Keratinocyte (primary cell): ENCODE results near the gene U2SURP. TPM values are rescaled to one million over a fixed set of nuclear protein-coding genes. Genes with fewer than 3 reads are reported as not detected.
"Not testable (repeated sequence)": the region's sequence is repeated elsewhere in the genome, so short reads cannot be mapped to it uniquely, and the experiment has no call there.

ENCODE experiments used
- DNase-seq: peaks from one replicate; pipeline ENCODE4 v3.0.0-alpha.2; 2011; ENCODE audit warnings: low read depth, missing footprints, low spot score
- FAIRE-seq: peaks from 2 replicates; lab custom pipeline; 2011; peaks lifted over from hg19 to GRCh38; lab: Jason Lieb, UNC
- H2AFZ ChIP-seq: 2 replicates; pipeline ENCODE4 v1.6.0; 2012; ENCODE audit warnings: low read length, control low read depth, inconsistent platforms; ENCODE audit not compliant: control insufficient read depth
- H3K27ac ChIP-seq: 2 replicates; pipeline ENCODE4 v1.5.1; 2011; ENCODE audit warnings: low read length; ENCODE audit not compliant: control insufficient read depth, insufficient read depth
- H3K27me3 ChIP-seq: 3 replicates; pipeline ENCODE4 v1.6.0; 2011; ENCODE audit warnings: low read length; ENCODE audit not compliant: control insufficient read depth, insufficient read depth; ENCODE audit errors: extremely low read depth
- H3K36me3 ChIP-seq, 2 experiments: 2 replicates in 1 of 2; 3 replicates in 1 of 2; pipeline ENCODE4 v1.5.1; 2011; ENCODE audit warnings: low read length in 2 of 2, mild to moderate bottlenecking in 1 of 2; ENCODE audit not compliant: control insufficient read depth in 2 of 2, insufficient read depth in 2 of 2; ENCODE audit errors: extremely low read depth in 1 of 2
- H3K4me1 ChIP-seq: 3 replicates; pipeline ENCODE4 v1.5.1; 2011; ENCODE audit warnings: low read length; ENCODE audit not compliant: control insufficient read depth, insufficient read depth; ENCODE audit errors: extremely low read depth
- H3K4me2 ChIP-seq: 3 replicates; pipeline ENCODE4 v1.6.0; 2011; ENCODE audit warnings: low read depth, low read length; ENCODE audit not compliant: control insufficient read depth, insufficient read depth; ENCODE audit errors: extremely low read depth
- H3K4me3 ChIP-seq, 3 experiments: fragments of 200-600 bp in 1 of 3; sonication (generic) in 1 of 3; 2 replicates in 2 of 3; 3 replicates in 1 of 3; pipeline ENCODE4 v1.5.1; 2011 to 2016; ENCODE audit warnings: low read length in 3 of 3, mild to moderate bottlenecking in 3 of 3, control low read depth in 2 of 3, inconsistent platforms in 1 of 3, low read depth in 1 of 3, mixed read lengths in 1 of 3, mixed run types in 1 of 3, moderate library complexity in 1 of 3; ENCODE audit not compliant: control insufficient read depth in 2 of 3, insufficient read depth in 2 of 3; ENCODE audit errors: extremely low read depth in 1 of 3
- H3K79me2 ChIP-seq: 2 replicates; pipeline ENCODE4 v1.6.0; 2012; ENCODE audit warnings: low read length; ENCODE audit not compliant: control insufficient read depth, insufficient read depth
- H3K9ac ChIP-seq: 3 replicates; pipeline ENCODE4 v1.6.0; 2011; ENCODE audit warnings: low read length; ENCODE audit not compliant: control insufficient read depth, insufficient read depth; ENCODE audit errors: extremely low read depth
- H3K9me1 ChIP-seq: 3 replicates; pipeline ENCODE4 v1.6.0; 2011; ENCODE audit warnings: low read length; ENCODE audit not compliant: control insufficient read depth, insufficient read depth; ENCODE audit errors: extremely low read depth
- H3K9me3 ChIP-seq: 2 replicates; pipeline ENCODE4 v1.5.1; 2012; ENCODE audit warnings: low read depth, low read length; ENCODE audit not compliant: control insufficient read depth
- H4K20me1 ChIP-seq: 3 replicates; pipeline ENCODE4 v1.6.0; 2011; ENCODE audit warnings: low read length; ENCODE audit not compliant: control insufficient read depth, insufficient read depth; ENCODE audit errors: extremely low read depth
- CTCF ChIP-seq, 3 experiments: IDR thresholded peaks in 1 of 3; conservative IDR thresholded peaks in 1 of 3; optimal IDR thresholded peaks in 1 of 3; 2 replicates in 2 of 3; 3 replicates in 1 of 3; pipeline versions ENCODE3 to v1.5.1; 2011; ENCODE audit warnings: low read length in 3 of 3, mild to moderate bottlenecking in 3 of 3, moderate library complexity in 2 of 3, control low read depth in 1 of 3, inconsistent platforms in 1 of 3; ENCODE audit not compliant: insufficient read depth in 2 of 3; ENCODE audit errors: extremely low read depth in 1 of 3
- EZH2 ChIP-seq: IDR thresholded peaks from one replicate; pipeline ENCODE4 v1.6.1; 2012; ENCODE audit warnings: inconsistent platforms, mild to moderate bottlenecking, low read length, moderate library complexity
- dilution Hi-C: fragments of 300-500 bp; cut with MboI; formaldehyde crosslinking; loops from one replicate; pipeline ENCODE4 v1.7.0; 2020; ENCODE audit warnings: low sequenced_read_pairs; ENCODE audit not compliant: extremely low pct_ligation_motif_present
- polyA plus RNA-seq, 5 experiments: library from polyadenylated mRNA; depleted of rRNA in 3 of 5; stranded (reverse) in 3 of 5; stranded (forward) in 1 of 5; unstranded in 1 of 5; fragments of >200 nt; gene quantifications; 1 replicate in 1 of 5; 2 replicates in 3 of 5; 3 replicates in 1 of 5; pipeline versions ENCODE4 v1.2.1 to v1.2.3, GENCODE V29; 2011 to 2012; ENCODE audit warnings: missing spikeins in 2 of 5, low read depth in 1 of 5, low replicate concordance in 1 of 5

U2SURP gene
- polyA plus RNA-seq, 1 donor (not counting 4 experiments of a cell fraction or from before 2014, with no cell fraction given): 75.9 TPM

- H3K36me3 ChIP-seq: no peaks in the 10 kb centered on the region
- TF ChIP-seq EZH2 (no peak), CTCF (optimal IDR thresholded peaks at IDR 0.05 in 1 of 3, IDR thresholded peaks at IDR 0.05 in 1 of 3, conservative IDR thresholded peaks at IDR 0.05 in 1 of 3; ENCODE audit: extremely low read depth in 1 of 3, insufficient read depth in 2 of 3, low read length in 3 of 3) (peak in 2 of 3 experiments; percentile 41 to 44)
- FAIRE-seq (no peak), DNase-seq (no peak)
- no peaks in the 10 kb centered on the region for H3K9me1 ChIP-seq
- H3K27ac ChIP-seq: no peak overlapping the region
- no peak overlapping the region for H3K4me3 ChIP-seq
- no peak overlapping the region for H2AFZ ChIP-seq
- no peaks in the 10 kb centered on the region for H4K20me1 ChIP-seq
- no peak overlapping the region for H3K4me2 ChIP-seq
- H3K79me2 ChIP-seq: no peaks in the 10 kb centered on the region
- H3K9ac ChIP-seq: no peak overlapping the region
- dilution Hi-C loops: no loop called here
- H3K9me3 ChIP-seq: no peaks in the 10 kb centered on the region
- no peaks in the 10 kb centered on the region for H3K27me3 ChIP-seq
- no peaks in the 10 kb centered on the region for H3K4me1 ChIP-seq
Observed at GRCh38 chr3:142987080-142987700, 14.2 kb upstream of the U2SURP start.

DNA sequence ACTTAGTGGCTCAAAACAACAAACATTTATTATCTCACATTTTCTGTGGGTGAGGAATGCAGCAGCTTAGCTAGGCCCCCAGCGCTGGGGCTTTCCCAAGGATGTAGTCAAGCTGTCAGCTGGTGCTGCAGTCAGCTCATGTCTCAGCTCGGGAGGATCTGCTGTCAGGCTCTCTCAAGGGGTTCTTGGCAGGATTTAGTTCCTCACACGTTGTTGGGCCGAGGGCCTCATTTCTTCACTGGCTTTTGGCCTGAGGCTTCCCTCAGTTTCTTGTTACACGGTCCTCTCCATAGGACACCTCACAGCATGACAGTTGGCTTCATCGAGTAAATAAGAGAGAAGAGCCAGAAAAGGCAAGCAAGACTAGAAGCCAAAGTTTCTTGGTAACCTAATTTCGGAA is 13.7 kb upstream of the U2SURP start:
- Histone ChIP-seq H3K9ac (no peak overlapping the region), H4K20me1 (no peaks in the 10 kb centered on the region), H2AFZ (no peak overlapping the region), H3K4me3 (no peak overlapping the region), H3K36me3 (no peaks in the 10 kb centered on the region), H3K9me1 (no peaks in the 10 kb centered on the region), H3K79me2 (no peaks in the 10 kb centered on the region), H3K4me2 (no peak overlapping the region), H3K27me3 (no peaks in the 10 kb centered on the region), H3K9me3 (no peaks in the 10 kb centered on the region), H3K27ac (no peak overlapping the region), H3K4me1 (no peaks in the 10 kb centered on the region)
- no peak for DNase-seq
- FAIRE-seq: no peak
- dilution Hi-C loops: no loop called here
- TF ChIP-seq CTCF (optimal IDR thresholded peaks at IDR 0.05 in 1 of 3, IDR thresholded peaks at IDR 0.05 in 1 of 3, conservative IDR thresholded peaks at IDR 0.05 in 1 of 3; ENCODE audit: extremely low read depth in 1 of 3, insufficient read depth in 2 of 3, low read length in 3 of 3): no peak
- TF ChIP-seq EZH2: no peak

GRCh38 chr3:142988221-142988620 is 13.1 kb upstream of the U2SURP start:
- H3K27ac ChIP-seq, DNase-seq, H3K4me1 ChIP-seq, H2AFZ ChIP-seq, H3K9me1 ChIP-seq, H3K9ac ChIP-seq, H3K79me2 ChIP-seq, H3K9me3 ChIP-seq, H3K27me3 ChIP-seq, H3K4me2 ChIP-seq, dilution Hi-C loops, H3K4me3 ChIP-seq, FAIRE-seq, H4K20me1 ChIP-seq, H3K36me3 ChIP-seq: not testable (repeated sequence)

DNA sequence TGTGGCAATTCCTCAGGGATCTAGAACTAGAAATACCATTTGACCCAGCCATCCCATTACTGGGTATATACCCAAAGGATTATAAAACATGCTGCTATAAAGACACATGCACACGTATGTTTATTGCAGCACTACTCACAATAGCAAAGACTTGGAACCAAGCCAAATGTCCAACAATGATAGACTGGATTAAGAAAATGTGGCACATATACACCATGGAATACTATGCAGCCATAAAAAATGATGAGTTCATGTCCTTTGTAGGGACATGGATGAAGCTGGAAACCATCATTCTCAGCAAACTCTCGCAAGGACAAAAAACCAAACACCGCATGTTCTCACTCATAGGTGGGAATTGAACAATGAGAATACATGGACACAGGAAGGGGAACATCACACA is 12.5 kb upstream of the U2SURP start:
- H4K20me1 ChIP-seq, H3K9ac ChIP-seq, DNase-seq, H3K9me1 ChIP-seq, H3K27ac ChIP-seq, H3K9me3 ChIP-seq, H3K4me2 ChIP-seq, dilution Hi-C loops, H3K36me3 ChIP-seq, H3K27me3 ChIP-seq, FAIRE-seq, H2AFZ ChIP-seq, H3K79me2 ChIP-seq, H3K4me3 ChIP-seq, H3K4me1 ChIP-seq: not testable (repeated sequence)
